GM12864 (cell line): ENCODE results near the gene HLCS.

Experiments used
- DNase-seq: peaks from one replicate; pipeline ENCODE4 v3.0.0-alpha.2; 2011; ENCODE audit warnings: low read depth
- H3K4me3 ChIP-seq: 2 replicates; pipeline ENCODE4 v1.5.1; 2011; ENCODE audit warnings: mild to moderate bottlenecking, low read depth, low read length, control low read depth
- TF ChIP-seq, protein P1 (sequence below): IDR thresholded peaks from 2 replicates; pipeline ENCODE4 v1.5.1; 2011; ENCODE audit warnings: low read depth, mild to moderate bottlenecking, moderate library complexity, low read length, control low read depth, inconsistent platforms; ENCODE audit errors: missing control alignments

The HLCS gene

GRCh38 chr21:36716836-36717235, 249.6 kb downstream of the HLCS start:
- DNase-seq: no peak
- no peak overlapping the region for H3K4me3 ChIP-seq
- TF ChIP-seq, protein P1, sequence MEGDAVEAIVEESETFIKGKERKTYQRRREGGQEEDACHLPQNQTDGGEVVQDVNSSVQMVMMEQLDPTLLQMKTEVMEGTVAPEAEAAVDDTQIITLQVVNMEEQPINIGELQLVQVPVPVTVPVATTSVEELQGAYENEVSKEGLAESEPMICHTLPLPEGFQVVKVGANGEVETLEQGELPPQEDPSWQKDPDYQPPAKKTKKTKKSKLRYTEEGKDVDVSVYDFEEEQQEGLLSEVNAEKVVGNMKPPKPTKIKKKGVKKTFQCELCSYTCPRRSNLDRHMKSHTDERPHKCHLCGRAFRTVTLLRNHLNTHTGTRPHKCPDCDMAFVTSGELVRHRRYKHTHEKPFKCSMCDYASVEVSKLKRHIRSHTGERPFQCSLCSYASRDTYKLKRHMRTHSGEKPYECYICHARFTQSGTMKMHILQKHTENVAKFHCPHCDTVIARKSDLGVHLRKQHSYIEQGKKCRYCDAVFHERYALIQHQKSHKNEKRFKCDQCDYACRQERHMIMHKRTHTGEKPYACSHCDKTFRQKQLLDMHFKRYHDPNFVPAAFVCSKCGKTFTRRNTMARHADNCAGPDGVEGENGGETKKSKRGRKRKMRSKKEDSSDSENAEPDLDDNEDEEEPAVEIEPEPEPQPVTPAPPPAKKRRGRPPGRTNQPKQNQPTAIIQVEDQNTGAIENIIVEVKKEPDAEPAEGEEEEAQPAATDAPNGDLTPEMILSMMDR: no peak

DNA sequence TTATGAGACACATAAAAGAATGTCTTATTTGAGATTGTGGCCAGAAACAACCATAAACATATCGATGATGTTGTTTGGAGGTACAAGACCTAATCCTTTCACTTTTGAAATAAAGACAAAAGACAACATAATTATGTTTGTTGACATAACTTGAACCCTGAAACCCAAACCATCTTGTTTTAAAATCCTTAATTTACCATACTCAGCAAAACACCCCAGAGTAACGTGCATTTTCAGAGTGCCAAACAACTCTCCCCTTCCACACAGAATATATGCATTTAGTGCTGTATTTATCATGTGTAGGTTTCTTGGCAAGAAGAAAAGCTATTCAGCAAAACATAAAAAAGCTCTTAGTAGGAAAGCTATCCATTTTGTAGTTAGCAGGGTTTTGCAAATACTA, 250.1 kb downstream of the HLCS start:
- no peak overlapping the region for H3K4me3 ChIP-seq
- no peak for DNase-seq
- TF ChIP-seq, protein P1: no peak

- H3K4me3 ChIP-seq: no peak overlapping the region
- DNase-seq: no peak
- TF ChIP-seq, protein P1: no peak
Measured at GRCh38 chr21:36713746-36714145, 252.7 kb downstream of the HLCS start.

- no peak for DNase-seq
- TF ChIP-seq, protein P1: no peak
- no peak overlapping the region for H3K4me3 ChIP-seq
Measured at GRCh38 chr21:36710729-36711048, 255.8 kb downstream of the HLCS start.

GRCh38 chr21:36709868-36710728, 256.4 kb downstream of the HLCS start:
- DNase-seq: no peak
- TF ChIP-seq, protein P1: no peak
- no peak overlapping the region for H3K4me3 ChIP-seq

- TF ChIP-seq, protein P1: no peak
- H3K4me3 ChIP-seq: no peak overlapping the region
- DNase-seq: no peak
Measured at GRCh38 chr21:36709030-36709867, 257.2 kb downstream of the HLCS start.
